ENCODE measurements around the gene WRAP53. TPM values are rescaled to one million over a fixed set of nuclear protein-coding genes. Genes with fewer than 3 reads are reported as not detected.

The WRAP53 gene
- total and polyA plus RNA-seq, 2 donors (not counting 1 experiment from before 2014, with no cell fraction given) = 13.1 to 18.2 TPM

GRCh38 chr17:7684851-7685532, 3.3 kb upstream of the WRAP53 start:
- Histone ChIP-seq H4K20me1 (ENCODE audit: control insufficient read depth, insufficient read depth, low read length, poor library complexity, severe bottlenecking) (peaks cover 13% of the 10 kb centered on the region), H3K9ac (ENCODE audit: low read length) (peak overlapping the region; percentile 97), H3K36me3 (replicated peaks in 1 of 2; ENCODE audit: control extremely low read depth in 1 of 2, control insufficient read depth in 1 of 2, extremely low read depth in 1 of 2, insufficient read depth in 2 of 2, low read length in 1 of 2) (peaks cover 2 to 4% of the 10 kb centered on the region in 2 experiments), H3K27ac (ENCODE audit: low read length in 2 of 2) (peak overlapping the region; percentile 94 to 99), H3K27me3 (replicated peaks in 1 of 4; ENCODE audit: control extremely low read depth in 1 of 4, control insufficient read depth in 3 of 4, insufficient read depth in 4 of 4, low read length in 3 of 4) (no peaks in the 10 kb centered on the region), H3K9me3 (ENCODE audit: control extremely low read depth in 1 of 3, control insufficient read depth in 2 of 3, insufficient read depth in 1 of 3, low read length in 2 of 3) (no peaks in the 10 kb centered on the region), H3K4me2 (replicated peaks; ENCODE audit: low read depth, low read length, poor library complexity, severe bottlenecking) (peak overlapping the region; percentile 84), H3K4me1 (ENCODE audit: control insufficient read depth in 2 of 2, insufficient read depth in 2 of 2, low read length in 2 of 2) (peaks cover 22 to 32% of the 10 kb centered on the region in 2 donors), H3K79me2 (ENCODE audit: control insufficient read depth, insufficient read depth, low read length) (peaks cover 79% of the 10 kb centered on the region), H2AFZ (ENCODE audit: insufficient read depth, low read depth, low read length, poor library complexity, severe bottlenecking) (peak overlapping the region; percentile 75), H3K4me3 (ENCODE audit: control extremely low read depth in 1 of 5, extremely low read depth in 1 of 5, insufficient read depth in 1 of 5, low read depth in 2 of 5, low read length in 4 of 5) (peak overlapping the region; percentile 68 to 100 (median 100))
- no peaks in the 10 kb centered on the region for H3K9me3 Mint-ChIP-seq (ENCODE audit: insufficient read depth)
- ATAC-seq (ENCODE audit: low read depth) (no peak), DNase-seq (no peak)
- no peak for TF ChIP-seq EZH2 (IDR thresholded peaks at IDR 0.05; ENCODE audit: borderline replicate concordance, insufficient read depth, low read depth, low read length, poor library complexity, severe bottlenecking)
- TF ChIP-seq CTCF (IDR thresholded peaks at IDR 0.05) = no peak
- 75% methylated on average over 8 of the region's 15 CpGs for WGBS (ENCODE audit: insufficient coverage)
- peak overlapping the region; percentile 100 for H3K27ac Mint-ChIP-seq
- intact Hi-C loops (cut with micrococcal nuclease) = loop anchor here (5.0 kb wide), 5 partner anchors 157 to 1033 kb away; partner anchors contain the start of genes C17orf100, CTDNEP1, CYB5D1 and ELP5
- POLR2A ChIA-PET = interaction anchor here (1.0 to 3.6 kb wide), 5 partner anchors 9 to 200 kb away, joined by 3 to 35 read pairs (median 9); partner anchors contain the start of genes FXR2, MPDU1 and POLR2A
- CTCF ChIA-PET = interaction anchor here (0.7 to 5.2 kb wide), 3 partner anchors 54 to 1890 kb away, joined by 3 to 35 read pairs (median 5); partner anchors contain the start of genes SHBG and SOX15
- H3K27me3 Mint-ChIP-seq = no peaks in the 10 kb centered on the region
- peaks cover 36% of the 10 kb centered on the region for H3K4me1 Mint-ChIP-seq
- H3K4me3 Mint-ChIP-seq = peak overlapping the region; percentile 98
